DMS153 (cell line): ENCODE results near the gene ABCA7.
"Not testable (repeated sequence)": the region's sequence is repeated elsewhere in the genome, so short reads cannot be mapped to it uniquely, and the experiment has no call there.

Experiments used
- DNase-seq: peaks from one replicate; lab custom pipeline; 2025; lab: John Stamatoyannopoulos, UW

ABCA7 gene

DNA sequence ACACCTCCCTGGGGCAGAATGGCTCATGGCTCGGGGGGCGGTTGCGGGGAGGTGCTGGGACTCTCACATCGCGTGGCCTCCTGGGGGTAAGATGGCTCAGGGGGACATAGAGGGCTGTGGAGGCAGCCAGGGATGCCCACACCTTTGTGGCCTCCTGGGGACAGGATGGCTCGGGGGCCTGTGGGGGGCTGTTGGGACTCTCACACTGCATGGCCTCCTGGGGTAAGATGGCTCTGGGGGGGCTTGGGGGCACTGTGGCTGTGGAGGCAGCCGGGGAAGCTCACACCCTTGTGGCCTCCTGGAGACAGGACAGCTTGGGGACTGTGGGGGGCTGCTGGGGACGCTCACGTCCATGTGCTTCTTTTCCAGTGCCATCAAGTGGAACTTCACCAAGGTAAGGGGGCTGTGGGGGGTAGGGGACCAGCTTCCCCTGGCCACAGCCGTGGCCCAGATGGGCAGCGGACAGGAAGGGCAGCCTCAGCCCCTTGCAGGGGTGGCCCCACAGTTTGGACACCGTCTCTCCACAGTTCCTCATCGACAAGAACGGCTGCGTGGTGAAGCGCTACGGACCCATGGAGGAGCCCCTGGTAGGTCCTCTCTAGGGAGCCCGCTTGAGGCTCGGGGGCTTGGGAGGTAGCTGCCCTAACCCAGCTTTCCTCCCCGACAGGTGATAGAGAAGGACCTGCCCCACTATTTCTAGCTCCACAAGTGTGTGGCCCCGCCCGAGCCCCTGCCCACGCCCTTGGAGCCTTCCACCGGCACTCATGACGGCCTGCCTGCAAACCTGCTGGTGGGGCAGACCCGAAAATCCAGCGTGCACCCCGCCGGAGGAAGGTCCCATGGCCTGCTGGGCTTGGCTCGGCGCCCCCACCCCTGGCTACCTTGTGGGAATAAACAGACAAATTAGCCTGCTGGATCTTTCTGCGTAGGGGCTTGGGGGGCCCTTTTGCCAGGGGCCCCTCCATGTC, 66.2 kb downstream of the ABCA7 start:
- no peak for DNase-seq

- no peak for DNase-seq
Observed at GRCh38 chr19:1106841-1107660, 67.1 kb downstream of the ABCA7 start.

DNA sequence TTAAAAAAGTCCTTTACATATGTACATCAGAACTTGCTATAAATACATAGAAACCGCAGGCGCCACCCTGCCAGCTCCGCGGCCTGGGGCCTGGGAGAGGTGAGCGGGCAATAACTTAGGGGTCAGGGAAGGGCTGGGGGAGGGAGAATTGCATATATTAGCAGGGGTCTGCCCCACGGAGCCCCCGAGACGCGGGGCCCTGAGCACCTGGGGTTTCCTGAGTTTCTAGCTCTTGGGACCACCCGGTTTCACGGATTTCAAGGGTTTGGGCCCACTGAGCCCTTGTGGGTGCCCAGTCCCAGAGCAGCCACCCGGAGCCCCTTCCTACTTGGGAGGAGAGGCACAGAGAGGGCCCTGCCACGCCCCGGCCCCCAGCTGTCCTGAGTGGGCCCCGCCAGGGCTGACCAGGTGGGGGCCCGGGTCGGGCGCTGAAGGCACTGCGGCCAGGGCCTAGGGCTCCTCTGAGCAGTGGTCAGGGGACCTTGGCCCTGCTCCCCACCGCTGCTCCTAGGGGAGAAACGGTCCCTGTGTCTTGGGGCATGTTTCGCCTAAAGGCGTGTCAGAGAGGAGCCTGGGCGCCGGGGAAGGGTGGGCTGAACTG, 67.9 kb downstream of the ABCA7 start:
- no peak for DNase-seq

- no peak for DNase-seq
Observed at GRCh38 chr19:1108291-1109031, 68.6 kb downstream of the ABCA7 start.

- DNase-seq: no peak
Observed at GRCh38 chr19:1109032-1109551, 69.2 kb downstream of the ABCA7 start.

- no peak for DNase-seq
Observed at GRCh38 chr19:1109697-1110671, 70.1 kb downstream of the ABCA7 start.

- no peak for DNase-seq
Observed at GRCh38 chr19:1110809-1111640, 71.1 kb downstream of the ABCA7 start.

DNA sequence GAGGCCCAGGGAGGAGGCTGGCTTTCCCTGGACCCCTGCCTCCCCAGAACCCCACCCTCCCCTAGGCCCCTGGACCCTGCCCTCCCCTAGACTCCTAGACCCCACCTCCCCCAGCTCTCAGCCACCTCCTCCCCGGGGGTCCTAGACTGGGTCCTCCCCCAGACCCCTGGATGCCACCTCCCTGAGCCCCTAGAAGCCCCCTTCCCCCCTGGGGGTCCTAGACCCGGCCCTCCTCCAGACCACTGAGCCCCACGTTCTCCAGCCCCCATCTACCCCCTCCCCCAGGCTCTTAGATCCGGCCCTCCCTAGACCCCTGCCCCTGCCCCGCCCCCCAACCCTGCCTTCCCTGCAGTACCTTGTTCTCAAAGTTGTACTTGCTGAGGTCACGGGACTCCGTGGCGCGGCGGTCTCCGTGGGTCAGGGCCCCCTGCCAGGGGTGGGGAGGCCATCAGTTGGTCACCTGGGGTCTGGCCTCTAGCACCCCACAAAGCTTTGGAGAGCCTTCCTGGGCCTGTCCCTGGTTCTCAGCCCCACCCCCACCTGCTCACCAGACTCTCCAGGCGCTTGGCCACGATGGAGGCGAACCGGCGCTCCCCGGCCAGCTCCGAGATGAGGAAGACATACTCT, 71.8 kb downstream of the ABCA7 start:
- no peak for DNase-seq

DNA sequence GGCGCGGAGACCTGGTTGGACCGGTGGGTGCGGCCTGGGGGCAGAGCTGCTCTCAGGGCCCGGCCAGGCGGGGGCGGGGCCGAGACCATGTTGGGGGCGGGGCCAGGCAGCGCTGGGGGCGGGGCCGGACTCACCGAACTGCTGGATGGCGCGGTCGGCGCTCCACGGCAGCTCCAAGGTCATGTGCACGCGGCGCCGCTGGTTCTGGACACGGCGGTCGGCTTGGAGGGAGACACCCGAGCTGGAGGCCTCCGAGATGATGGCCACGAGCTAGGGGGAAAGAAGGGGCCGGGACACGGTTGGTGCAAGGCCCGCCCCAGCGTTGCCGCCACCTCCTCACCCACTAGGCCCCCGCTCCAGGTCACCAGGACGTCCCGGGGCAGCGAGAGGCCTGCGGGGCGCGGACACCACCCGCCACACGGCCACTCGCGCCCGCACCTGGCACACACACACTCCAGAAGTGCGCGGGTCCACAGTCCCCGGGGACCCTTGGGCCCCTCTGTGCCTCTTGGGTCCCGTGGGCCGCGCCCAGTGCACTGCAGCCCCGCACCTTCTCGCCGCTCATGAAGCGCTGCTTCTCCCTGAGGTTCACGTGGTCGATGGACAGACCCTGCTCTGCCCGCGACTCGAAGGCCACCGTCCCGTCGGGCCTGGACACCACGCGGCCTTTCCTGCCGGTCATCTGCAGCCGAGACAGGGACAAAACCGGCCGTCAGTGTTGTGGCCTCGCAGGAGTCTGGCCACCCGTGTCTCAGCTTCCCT, 72.5 kb downstream of the ABCA7 start:
- no peak for DNase-seq

- DNase-seq: peak; percentile 52
Observed at GRCh38 chr19:1113030-1113985, 73.4 kb downstream of the ABCA7 start.

DNA sequence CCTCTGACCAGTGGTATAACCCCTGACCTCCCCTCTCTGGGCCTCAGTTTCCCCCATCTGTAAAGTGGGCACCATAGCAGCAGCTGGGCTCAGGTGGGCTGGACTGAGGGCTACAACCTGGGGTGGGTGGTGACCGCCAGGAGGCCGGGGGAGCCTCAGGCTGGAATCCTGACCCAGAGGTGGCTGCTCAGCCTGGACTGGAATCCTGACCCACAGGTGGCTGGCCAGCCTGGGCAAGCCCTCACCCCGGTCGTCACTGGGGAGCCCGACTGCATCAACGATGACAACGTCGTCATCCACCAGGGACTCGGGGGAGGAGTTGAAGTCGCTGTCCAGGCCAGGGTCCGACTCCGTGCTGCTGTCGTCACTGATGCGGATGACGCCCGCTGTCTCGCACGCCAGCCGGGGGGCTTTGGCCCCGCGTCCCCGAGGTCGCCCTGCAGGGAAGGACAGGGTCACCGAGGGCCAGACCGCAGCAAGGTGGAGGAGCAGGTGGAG, 74.1 kb downstream of the ABCA7 start:
- no peak for DNase-seq

- not testable (repeated sequence) for DNase-seq
Observed at GRCh38 chr19:1114728-1115127, 74.8 kb downstream of the ABCA7 start.
